Prostate gland (tissue), 2 donors: Measurements from ENCODE around the gene RTEL1.

Experiments
- POLR2A ChIP-seq: fragments of 450-650 bp; IDR thresholded peaks from one replicate; pipeline ENCODE4 v1.6.1; 2016; ENCODE audit warnings: antibody characterized with exemption, mild to moderate bottlenecking
- TF ChIP-seq, protein P1 (sequence below), 4 experiments: fragments of 200-600 bp in 2 of 4; fragments of 450-650 bp in 2 of 4; sonication (generic) in 2 of 4; IDR thresholded peaks; 1 replicate in 3 of 4; 2 replicates in 1 of 4; pipeline ENCODE4 v1.5.1; 2016 to 2019; ENCODE audit warnings: antibody characterized with exemption in 4 of 4, mild to moderate bottlenecking in 2 of 4, moderate library complexity in 2 of 4

DNA sequence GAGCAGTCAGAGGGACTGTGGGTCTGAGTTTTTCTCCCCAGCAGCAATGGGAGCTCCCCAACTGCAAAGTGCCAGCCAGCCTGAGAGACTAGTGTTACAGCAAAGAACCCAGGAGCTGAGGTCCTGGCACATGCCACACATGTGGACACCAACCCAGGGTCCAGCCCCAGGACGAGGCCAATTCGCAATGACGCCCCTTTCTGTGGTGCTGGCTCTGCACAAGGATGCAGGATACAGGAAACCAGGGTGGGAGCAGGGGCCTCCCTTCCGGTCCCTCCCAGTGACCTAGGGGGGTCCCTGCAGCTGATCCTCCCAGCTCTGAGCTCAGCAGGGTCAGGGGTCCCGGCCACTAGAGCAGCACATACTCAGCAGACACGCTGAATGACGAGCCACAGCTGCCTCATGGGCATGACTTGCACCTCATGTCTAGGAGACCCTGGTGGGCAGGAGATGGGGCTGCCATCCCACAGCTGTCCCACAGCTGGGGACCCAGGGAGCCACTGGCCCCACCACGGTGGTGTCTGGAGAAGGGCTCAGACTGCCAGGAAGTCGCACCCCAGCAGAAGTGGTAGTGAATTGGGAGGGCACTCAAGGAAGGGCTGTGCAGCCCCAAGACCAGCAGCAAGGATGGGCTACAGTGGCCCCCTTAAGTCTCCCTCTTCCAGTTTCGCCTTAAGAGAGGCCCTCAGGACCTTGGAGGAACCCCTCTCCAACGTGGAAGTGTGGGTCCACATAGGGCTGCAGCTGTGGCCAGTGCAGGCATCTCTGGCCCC is 46.0 kb downstream of the RTEL1 start:
- TF ChIP-seq, protein P1, sequence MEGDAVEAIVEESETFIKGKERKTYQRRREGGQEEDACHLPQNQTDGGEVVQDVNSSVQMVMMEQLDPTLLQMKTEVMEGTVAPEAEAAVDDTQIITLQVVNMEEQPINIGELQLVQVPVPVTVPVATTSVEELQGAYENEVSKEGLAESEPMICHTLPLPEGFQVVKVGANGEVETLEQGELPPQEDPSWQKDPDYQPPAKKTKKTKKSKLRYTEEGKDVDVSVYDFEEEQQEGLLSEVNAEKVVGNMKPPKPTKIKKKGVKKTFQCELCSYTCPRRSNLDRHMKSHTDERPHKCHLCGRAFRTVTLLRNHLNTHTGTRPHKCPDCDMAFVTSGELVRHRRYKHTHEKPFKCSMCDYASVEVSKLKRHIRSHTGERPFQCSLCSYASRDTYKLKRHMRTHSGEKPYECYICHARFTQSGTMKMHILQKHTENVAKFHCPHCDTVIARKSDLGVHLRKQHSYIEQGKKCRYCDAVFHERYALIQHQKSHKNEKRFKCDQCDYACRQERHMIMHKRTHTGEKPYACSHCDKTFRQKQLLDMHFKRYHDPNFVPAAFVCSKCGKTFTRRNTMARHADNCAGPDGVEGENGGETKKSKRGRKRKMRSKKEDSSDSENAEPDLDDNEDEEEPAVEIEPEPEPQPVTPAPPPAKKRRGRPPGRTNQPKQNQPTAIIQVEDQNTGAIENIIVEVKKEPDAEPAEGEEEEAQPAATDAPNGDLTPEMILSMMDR (IDR thresholded peaks at IDR 0.05): no peak
- no peak for TF ChIP-seq POLR2A
